NCI-H460 (cell line): ENCODE data around the gene WDTC1. TPM values are rescaled to one million over a fixed set of nuclear protein-coding genes. Genes with fewer than 3 reads are reported as not detected.

Experiments
- DNase-seq: peaks from one replicate; pipeline ENCODE4 v3.0.0-alpha.2; 2016; ENCODE audit warnings: low read depth; ENCODE audit errors: extremely low read depth
- total RNA-seq: library from RNA; depleted of rRNA; stranded (reverse); fragments of >200 nt; shearing (Covaris generic); gene quantifications from 2 replicates; pipeline ENCODE4 v1.2.3, GENCODE V29; 2014

WDTC1 gene
- total RNA-seq, 1 experiment from 2014 or later = 10.3 TPM

DNA sequence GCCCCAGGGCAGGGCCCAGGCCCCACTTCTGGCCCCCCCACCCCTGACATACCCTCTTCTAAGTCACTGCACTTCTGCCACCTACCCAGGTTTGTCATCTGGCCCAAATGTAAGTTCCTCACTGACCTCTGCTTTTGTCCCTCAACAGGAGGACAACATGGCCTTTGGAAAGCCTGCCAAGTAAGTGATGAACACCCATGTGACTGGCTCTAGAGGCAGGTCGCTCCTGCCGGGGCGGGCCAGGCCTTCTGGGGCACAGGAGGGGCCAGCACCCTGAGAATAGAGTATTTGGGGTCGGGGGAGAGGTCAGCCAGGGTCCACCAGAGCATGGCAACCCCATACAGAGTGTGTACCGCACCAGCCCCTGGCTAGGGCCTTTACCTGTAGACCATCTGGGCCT, 97.5 kb downstream of the WDTC1 start:
- no peak for DNase-seq

DNA sequence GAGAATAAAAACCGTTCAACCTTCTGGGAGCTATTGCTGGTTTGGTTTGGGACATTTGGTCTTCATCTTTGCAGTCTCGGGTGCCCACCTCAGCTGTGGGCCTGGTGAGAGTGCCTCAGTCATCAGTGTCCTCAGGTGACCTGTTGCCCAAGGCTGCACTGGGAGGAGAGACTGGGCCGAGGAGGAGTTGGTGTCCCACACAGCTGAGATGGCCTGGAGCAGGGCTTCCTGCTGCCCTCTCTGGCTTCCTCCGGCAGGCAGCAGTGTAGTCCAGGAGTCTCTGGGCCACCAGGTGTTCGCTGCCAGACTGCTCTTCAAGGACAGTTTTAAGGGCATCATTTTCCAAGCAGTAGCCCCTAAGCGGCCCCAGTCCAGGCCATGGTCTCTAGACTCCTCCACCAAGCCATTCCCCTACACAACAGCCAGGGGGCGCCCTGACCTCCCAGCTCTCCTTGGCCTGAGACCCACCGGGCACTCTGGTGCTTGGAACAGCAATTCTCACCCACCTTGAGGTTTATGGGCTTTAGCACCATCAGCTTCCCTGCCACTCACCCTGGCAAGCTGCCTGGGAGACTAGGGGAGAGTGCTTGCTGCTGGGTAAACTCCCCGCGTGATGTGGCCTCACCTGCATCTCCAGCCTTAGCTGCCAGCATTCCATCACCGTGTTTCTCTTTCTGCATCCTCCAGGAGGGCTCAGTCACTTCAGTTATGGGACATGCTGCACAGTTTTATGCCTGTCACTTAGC, 98.3 kb downstream of the WDTC1 start:
- no peak for DNase-seq

DNA sequence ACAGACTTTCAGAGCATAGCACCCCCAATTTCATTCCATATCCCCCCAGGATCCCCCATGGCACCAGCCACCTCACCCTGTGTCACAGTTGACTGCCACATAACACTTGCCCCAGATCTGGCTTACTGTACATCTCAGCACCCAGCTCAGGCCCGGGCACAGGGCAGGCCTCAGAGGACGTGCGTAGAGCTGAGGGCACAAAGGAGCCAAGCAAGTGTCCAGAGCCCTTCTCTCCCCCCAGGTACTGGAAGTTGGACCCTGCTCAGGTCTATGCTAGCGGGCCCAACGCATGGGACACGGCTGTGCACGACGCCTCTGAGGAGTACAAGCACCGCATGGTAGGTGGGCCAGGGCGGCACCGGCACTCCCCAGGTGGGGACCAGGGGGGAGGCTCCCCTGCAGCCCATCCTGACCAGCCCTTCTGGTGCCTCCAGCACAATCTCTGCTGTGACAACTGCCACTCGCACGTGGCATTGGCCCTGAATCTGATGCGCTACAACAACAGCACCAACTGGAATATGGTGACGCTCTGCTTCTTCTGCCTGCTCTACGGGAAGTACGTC, 99.4 kb downstream of the WDTC1 start:
- no peak for DNase-seq

DNA sequence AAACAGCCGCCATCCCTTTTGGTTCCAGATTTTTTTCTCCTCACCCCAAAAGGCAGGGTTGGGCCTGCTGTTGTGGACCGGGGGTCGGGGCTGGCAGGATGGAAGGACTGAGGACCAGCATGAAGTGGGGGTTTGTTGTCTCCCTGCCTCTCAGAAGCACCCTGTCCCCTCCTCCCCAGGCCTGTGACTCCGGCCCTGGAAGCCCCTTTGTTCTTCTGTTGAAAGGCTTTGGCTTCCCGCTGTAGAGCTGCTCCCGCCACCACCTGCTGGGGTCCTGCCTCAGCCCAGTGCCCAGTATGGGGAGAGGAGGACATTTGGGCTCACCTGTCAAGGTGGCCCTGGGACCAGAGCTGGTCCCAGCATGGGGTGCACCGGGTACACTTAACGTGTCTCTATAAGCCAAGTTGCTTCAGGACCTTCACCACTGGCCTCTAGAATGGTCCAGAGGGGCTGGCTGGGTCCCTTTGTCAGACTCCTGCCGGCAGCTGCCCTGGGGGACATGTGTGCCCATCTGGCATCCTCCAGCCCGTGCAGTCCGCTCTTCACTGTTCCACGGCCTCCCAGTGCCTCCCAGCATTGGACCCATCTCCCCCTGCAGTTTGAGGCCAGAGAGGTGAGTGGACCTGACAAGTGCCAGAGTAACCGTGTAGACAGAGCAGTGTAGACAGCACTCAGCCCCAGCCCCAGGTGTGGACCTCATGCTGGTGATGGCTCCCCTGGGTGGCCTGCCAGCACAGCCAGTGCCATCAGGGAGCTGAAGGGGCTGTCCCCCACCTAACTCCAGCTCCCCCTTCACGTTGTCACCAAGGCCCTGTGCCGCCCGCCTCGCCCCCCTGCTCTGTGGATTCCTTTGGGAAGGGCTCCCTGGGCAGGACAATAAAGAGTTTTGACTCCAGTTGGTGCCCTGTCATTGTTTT, 101.3 kb downstream of the WDTC1 start:
- DNase-seq = no peak

DNA sequence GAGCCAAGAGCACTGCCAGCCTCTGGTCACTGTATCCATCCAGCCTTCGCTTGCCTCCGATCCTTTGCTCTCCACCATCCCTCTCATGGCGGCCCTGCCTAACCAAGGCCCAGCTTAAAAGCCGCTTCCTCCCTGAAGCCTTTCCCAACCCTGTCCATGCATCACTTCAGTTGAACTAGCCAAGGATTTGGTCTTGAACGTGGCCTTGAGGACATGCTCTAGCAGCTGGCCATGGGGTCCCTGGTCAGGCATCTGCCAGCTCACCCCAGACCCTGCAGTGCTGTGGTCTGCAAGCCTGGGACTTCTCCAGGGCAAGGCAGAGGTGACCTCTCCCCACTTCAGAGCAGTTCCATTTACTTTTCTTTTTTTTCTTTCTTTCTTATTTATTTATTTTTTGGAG, 102.3 kb downstream of the WDTC1 start:
- no peak for DNase-seq

DNA sequence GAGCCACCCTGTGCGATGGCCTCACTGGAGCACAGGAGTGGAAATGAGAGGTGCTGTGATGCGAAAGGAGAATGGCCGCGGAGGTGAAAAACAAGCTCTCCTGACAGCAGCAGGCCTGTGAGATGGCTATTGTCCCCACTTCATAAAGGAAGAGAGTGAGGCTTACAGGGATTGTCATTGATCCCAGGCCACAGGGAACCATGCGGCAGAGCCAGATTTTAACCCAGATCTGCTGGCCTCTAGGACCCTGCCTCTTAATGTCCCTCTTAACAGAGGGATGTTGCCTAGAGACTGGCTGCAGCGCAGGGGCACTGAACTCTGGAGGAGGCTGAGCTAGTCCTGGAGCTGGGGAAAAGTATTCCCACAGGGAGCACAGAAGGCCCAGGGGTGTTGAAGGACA, 104.3 kb downstream of the WDTC1 start:
- no peak for DNase-seq

DNA sequence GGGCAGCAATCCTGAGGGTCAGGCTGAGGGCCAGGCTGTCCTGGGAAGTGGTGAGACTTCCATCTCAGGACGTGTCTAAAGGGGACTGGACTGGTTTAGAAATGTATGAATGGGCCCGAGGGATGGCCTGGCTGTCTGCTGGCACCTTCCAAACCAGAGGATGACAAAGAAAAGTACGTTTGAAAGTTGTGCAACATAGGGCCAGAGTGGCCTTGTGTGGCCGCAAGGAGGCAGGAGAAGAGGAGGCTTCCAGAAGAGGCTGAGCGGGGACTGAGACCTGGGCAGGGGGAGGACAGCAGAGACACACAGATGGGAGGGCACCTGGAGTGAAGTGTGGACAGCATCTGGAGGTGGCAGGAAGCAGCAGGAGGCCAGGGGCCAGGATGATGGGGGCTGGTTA, 104.8 kb downstream of the WDTC1 start:
- no peak for DNase-seq

DNA sequence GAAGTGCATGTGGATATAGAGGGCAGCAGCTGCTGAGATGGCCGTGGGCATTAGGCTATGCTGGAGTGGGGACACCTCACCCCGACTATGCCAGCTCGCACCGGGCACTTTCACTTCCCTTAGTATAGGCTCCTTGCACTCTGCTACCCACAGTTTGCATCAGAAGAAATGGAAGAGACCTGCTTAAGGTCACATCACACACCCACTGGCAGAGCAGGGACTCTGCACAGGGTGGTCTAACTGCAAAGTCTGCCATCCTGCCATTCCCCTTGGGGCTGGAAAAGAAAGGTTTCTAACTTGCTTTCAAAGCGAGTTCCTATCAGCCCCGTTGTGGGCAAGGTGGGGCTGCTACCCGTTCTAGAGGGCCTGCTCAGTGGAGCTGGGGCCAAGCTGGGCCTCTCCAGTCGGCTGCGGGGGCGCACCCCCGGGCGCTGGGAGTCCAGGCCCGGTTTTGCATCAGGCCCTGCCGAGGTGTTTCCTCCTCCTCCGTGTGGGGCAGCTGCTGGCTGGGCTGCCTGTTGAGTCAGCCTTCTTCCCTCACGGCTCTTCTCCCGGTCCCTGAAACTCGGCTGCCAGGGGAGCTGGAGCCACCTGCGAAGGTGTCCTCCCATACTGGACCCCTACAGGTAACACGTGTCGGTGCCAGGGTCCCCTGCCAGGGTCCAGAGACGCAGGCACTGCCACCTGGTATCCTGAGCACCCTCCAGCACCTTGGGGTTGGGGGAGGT, 107.3 kb downstream of the WDTC1 start, which contains the start of gene SYTL1:
Gene SYTL1 (plus strand): TSS at position 498 of the 728 bp plus-strand sequence. CDS start 3,313 bp downstream, outside the sequence.
- no peak for DNase-seq

DNA sequence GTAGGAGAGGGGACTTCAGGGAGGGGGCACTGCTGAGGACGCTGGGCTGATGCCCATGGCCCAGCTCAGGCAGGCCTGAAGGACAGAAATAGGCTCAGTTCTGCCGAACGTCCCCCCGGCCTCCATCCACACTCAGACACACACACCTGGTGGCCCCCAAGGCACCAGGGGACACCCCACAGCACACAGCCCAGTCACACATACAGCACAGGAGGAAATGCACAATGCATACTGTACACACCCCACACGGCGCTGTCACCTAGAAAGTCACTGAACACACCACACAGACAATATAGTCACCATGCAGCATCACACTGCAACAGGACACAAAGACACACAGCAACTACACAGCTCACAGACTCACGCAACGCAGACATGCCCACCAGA, 108.0 kb downstream of the WDTC1 start:
- no peak for DNase-seq

DNA sequence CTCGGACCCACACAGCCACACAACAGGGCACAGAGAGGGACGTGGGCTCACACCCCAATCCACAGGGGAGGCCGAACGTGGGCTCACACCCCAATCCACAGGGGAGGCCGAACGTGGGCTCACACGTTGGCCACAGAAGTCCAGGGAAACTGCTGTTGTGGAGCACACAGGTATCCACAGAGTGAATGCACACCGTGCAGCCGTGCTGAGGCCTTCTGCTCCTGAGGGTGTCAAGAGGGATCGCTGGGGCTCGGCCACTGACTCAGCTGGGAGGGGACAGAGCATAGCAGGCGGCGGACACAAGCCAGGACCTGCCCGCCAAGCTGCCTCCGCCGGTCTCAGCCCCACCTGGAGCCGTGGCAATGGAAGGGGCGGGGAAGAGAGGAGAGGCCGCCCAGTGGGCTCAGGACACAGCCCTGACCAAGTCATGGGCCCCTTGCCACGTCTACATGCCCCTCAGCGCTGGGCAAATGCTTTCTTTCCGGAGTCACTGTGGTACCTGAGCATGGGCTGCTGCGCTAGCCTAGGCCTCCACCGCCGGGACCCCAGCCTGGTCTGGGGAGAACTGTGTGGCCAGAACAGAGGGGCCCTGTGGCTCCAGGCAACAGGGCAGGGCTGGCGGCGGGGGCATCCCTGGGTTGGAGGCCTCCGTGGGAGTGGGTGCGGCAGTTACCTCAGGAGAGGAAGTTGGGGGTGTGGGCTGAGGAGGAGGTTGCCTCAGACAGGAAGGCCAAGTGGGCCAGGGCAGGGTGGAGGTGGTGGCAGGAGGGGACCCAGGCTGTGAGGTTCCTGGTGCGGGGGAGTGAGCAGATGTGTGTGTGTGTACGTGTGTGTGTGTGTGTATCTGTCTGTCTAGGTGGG, 108.6 kb downstream of the WDTC1 start:
- DNase-seq = no peak

DNA sequence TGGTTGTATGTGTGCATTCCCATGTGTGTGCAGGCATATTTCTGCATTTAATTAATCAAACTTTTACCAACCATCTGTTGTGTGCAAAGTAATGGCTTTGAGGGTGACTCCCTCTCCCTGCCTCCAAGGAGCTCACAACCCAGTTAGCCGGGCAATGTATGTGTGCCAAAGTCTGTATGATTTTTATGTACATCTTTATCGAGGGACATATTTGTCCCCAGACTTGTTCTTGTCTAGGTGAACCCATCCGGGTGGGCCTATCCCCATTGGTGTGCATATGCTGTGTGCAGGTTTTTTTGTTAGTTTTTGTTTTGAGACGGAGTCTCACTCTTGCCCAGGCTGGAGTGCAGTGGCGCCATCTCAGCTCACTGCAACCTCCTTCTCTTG, 109.2 kb downstream of the WDTC1 start:
- no peak for DNase-seq

DNA sequence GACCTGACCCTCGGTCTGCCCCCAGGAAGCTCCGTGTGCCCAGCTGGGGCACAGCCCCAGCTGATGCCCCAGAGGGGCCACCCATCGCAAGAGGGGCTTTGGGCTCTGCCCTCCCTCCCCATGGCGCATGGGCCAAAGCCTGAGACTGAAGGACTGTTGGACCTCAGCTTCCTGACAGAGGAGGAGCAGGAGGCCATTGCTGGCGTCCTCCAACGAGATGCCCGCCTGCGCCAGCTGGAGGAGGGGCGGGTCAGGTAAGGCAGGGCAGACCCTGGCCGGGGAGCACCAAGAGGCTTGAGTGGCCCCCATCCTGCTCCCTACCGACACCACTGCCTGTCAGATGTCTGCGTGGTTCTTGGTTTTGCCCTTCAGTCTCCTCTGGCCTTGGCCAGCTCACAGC, 110.8 kb downstream of the WDTC1 start:
- DNase-seq = no peak

DNA sequence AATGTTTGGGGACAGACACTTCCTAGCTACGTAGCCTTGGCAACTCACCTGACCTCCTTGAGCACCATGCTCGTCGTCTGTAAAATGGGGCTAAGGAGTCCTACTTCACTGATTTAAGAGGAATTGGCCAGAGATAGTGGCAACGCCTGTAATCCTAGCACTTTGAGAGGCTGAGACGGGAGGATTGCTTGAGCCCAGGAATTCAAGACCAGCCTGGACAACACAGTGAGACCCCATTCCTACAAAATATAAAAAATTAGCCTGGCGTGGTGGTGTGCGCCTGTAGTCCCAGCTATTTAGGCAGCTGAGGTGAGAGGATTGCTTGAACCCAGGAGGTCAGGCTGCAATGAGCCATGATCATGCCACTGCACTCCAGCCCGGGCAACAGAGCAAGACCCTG, 111.9 kb downstream of the WDTC1 start:
- no peak for DNase-seq

DNA sequence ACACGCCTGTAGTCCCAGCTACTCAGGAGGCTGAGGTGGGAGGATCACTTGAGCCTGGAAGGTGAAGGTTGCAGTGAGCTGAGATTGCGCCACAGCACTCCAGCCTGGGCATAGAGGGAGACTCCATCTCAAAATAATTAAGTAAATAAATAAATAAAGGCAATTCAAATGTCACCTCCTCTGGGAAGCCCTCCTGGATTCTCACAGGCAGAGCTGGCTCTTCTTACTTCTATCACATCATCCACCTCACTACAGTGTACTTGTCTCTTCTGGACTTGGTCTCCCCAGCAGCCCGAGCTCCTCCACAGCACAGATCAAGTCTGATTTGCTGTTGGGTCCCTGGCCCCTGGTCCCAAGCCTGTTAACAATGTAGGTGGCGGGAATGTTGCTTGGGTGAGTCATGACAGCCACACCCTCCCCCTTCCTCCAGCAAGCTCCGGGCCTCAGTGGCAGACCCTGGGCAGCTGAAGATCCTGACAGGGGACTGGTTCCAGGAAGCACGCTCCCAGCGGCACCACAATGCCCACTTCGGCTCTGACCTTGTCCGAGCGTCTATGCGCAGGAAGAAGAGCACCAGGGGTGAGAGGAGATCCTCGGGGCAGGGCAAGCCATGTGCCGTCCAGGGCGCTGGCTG, 112.7 kb downstream of the WDTC1 start:
- no peak for DNase-seq

DNA sequence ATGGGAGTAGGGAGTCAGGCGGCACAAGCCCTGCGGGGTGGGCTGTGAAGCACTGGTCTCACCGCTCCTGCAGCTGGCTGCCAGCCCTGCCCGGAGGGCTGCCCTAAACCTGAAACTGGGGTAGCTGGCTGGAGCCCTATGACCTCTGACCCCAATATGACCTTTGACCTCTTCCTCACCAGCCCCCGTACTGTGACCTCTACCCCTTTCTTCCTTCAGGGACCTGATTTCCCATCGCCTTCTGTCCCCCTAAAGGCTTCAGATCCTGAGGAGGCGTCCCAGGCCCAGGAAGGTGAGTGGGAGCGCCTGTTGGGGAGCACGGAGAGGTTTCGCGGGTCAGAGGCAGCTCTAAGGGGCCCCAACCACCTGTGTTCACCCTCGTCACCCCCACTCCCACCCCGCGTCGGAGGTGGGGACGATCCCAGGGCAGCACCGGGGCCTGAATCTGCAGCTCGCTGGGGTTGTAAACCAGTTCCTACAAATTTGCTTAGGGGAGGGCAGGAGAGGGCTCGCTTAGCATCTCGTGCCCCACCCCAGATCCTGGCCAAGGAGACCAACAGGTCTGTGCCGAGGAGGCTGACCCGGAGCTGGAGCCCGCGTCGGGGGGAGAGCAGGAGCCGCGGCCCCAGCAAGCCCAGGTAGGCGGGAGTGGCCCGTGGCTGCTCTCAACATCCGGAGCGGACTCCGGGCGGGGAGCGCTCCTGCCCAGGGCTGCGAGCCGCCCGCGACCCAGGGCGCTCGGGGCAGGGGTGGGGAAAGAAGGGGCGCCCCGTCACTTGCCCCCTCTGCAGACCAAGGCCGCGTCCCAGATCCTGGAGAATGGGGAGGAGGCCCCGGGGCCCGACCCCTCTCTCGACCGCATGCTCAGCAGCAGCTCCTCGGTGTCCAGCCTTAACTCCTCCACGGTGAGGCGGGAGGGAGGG, 114.7 kb downstream of the WDTC1 start:
- DNase-seq = no peak

DNA sequence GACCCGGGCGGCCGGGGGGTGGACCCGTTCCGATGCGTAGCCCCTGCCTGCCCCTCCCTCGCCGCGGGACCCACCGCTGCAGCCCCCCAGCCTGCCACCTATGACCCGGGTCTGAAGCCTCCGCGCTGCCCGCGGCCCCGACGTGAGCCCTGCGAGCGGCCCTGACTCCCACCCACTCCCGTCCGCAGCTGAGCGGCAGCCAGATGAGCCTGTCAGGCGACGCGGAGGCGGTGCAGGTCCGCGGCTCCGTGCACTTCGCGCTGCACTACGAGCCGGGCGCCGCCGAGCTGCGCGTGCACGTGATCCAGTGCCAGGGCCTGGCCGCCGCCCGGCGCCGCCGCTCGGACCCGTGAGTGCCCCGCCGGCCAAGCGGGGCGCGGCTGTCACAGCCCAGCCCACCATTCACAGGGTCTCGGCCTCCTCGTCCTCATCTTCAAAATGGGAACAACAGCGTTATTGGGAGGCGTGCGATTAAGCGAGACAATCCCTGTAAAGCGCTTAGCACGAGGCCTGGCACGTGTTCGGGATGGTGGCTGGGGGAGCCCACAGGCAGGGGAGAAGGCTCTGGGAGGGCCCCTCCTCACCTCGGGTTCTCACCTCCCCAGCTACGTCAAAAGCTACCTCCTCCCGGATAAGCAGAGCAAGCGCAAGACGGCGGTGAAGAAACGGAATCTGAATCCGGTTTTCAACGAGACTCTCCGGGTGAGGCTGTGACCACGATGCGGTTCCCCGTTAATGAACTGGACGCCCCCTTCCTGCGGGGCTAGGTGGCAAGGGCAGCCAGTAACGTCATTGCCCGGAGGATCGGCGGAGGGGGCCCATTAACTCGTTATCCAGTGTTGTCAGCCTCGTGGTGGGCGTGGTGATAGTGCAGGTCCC, 115.6 kb downstream of the WDTC1 start:
- no peak for DNase-seq
